ENCODE measurements around the gene SCARB1.

Gene SCARB1

GRCh38 chr12:124743479-124744272 is 120.0 kb downstream of the SCARB1 start:
- no peak for DNase-seq (ENCODE audit: low read depth)
- TF ChIP-seq, protein P1, sequence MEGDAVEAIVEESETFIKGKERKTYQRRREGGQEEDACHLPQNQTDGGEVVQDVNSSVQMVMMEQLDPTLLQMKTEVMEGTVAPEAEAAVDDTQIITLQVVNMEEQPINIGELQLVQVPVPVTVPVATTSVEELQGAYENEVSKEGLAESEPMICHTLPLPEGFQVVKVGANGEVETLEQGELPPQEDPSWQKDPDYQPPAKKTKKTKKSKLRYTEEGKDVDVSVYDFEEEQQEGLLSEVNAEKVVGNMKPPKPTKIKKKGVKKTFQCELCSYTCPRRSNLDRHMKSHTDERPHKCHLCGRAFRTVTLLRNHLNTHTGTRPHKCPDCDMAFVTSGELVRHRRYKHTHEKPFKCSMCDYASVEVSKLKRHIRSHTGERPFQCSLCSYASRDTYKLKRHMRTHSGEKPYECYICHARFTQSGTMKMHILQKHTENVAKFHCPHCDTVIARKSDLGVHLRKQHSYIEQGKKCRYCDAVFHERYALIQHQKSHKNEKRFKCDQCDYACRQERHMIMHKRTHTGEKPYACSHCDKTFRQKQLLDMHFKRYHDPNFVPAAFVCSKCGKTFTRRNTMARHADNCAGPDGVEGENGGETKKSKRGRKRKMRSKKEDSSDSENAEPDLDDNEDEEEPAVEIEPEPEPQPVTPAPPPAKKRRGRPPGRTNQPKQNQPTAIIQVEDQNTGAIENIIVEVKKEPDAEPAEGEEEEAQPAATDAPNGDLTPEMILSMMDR (IDR thresholded peaks at IDR 0.05; ENCODE audit: low read depth, low read length, missing control alignments): no peak
- H3K4me3 ChIP-seq (ENCODE audit: low read depth, low read length): no peak overlapping the region

- no peak overlapping the region for H3K4me3 ChIP-seq (ENCODE audit: low read depth, low read length)
- TF ChIP-seq, protein P1 (IDR thresholded peaks at IDR 0.05; ENCODE audit: low read depth, low read length, missing control alignments): no peak
- DNase-seq (ENCODE audit: low read depth): no peak
These were observed 121.0 kb downstream of the SCARB1 start for GRCh38 chr12:124742678-124743077.

- no peak for DNase-seq (ENCODE audit: low read depth)
- TF ChIP-seq, protein P1 (IDR thresholded peaks at IDR 0.05; ENCODE audit: low read depth, low read length, missing control alignments): no peak
- H3K4me3 ChIP-seq (ENCODE audit: low read depth, low read length): no peak overlapping the region
These were observed 121.6 kb downstream of the SCARB1 start for GRCh38 chr12:124742111-124742510.

GRCh38 chr12:124741211-124741610 is 122.5 kb downstream of the SCARB1 start:
- no peak overlapping the region for H3K4me3 ChIP-seq (ENCODE audit: low read depth, low read length)
- TF ChIP-seq, protein P1 (IDR thresholded peaks at IDR 0.05; ENCODE audit: low read depth, low read length, missing control alignments): no peak
- DNase-seq (ENCODE audit: low read depth): no peak

- no peak overlapping the region for H3K4me3 ChIP-seq (ENCODE audit: low read depth, low read length)
- no peak for DNase-seq (ENCODE audit: low read depth)
- TF ChIP-seq, protein P1 (IDR thresholded peaks at IDR 0.05; ENCODE audit: low read depth, low read length, missing control alignments): no peak
These were observed 123.0 kb downstream of the SCARB1 start for GRCh38 chr12:124740691-124741137.

DNA sequence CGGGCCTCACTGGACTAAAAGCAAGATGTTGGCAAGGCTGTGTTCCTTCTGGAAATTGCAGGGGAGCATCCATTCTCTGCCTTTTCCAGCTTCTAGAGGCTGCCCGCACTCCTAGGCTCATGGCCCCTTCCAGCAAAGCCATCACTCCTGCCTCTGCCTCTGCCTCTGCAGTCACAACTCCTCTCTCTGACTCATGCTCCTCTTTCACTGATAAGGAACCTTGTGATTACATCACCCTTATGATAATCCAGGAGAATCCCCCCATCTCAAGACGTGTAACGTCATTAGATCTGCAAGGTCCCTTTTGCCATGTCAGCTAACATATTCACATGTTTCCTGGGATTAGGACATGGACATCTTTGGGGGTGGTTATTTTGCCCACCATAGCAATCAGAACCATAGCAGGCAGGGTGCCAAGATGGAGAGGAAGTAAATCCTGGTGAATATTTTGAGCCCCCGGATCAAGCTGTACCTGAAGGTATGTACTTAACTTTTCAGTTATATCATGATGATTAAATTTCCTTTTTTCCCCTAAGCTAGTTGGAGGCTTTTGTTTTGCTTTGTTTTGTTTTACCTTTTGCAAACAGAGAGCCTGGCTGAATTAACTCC is 123.6 kb downstream of the SCARB1 start:
- no peak overlapping the region for H3K4me3 ChIP-seq (ENCODE audit: low read depth, low read length)
- no peak for DNase-seq (ENCODE audit: low read depth)
- TF ChIP-seq, protein P1 (IDR thresholded peaks at IDR 0.05; ENCODE audit: low read depth, low read length, missing control alignments): no peak
